Astrocyte (in vitro differentiated cells and primary cell): Measurements from ENCODE around the gene MDM2. TPM values are rescaled to one million over a fixed set of nuclear protein-coding genes. Genes with fewer than 3 reads are reported as not detected.

Source experiments
- DNase-seq: peaks from one replicate; pipeline ENCODE4 v3.0.0-alpha.2; 2010; ENCODE audit warnings: low read depth
- FAIRE-seq: peaks from 2 replicates; lab custom pipeline; 2011; peaks lifted over from hg19 to GRCh38; lab: Jason Lieb, UNC
- H2AFZ ChIP-seq: 2 replicates; pipeline ENCODE4 v1.6.0; 2012; ENCODE audit warnings: low read depth, low read length, inconsistent platforms
- H3K27ac ChIP-seq: 2 replicates; pipeline ENCODE4 v1.5.1; 2011; ENCODE audit warnings: low read depth, low read length, inconsistent platforms
- H3K27me3 ChIP-seq: 2 replicates; pipeline ENCODE4 v1.6.0; 2011; ENCODE audit warnings: low read length, inconsistent platforms; ENCODE audit not compliant: insufficient read depth
- H3K36me3 ChIP-seq: 2 replicates; pipeline ENCODE4 v1.5.1; 2011; ENCODE audit warnings: low read length, inconsistent platforms; ENCODE audit not compliant: insufficient read depth
- H3K4me1 ChIP-seq: 2 replicates; pipeline ENCODE4 v1.5.1; 2011; ENCODE audit warnings: low read length, inconsistent platforms; ENCODE audit not compliant: insufficient read depth
- H3K4me2 ChIP-seq: 2 replicates; pipeline ENCODE4 v1.6.0; 2012; ENCODE audit warnings: low read length, inconsistent platforms
- H3K4me3 ChIP-seq: 2 replicates; pipeline ENCODE4 v1.5.1; 2011; ENCODE audit warnings: low read depth, mild to moderate bottlenecking, low read length, inconsistent platforms; ENCODE audit not compliant: insufficient read depth
- H3K79me2 ChIP-seq: 2 replicates; pipeline ENCODE4 v1.6.0; 2012; ENCODE audit warnings: mild to moderate bottlenecking, low read length, inconsistent platforms; ENCODE audit not compliant: insufficient read depth
- H3K9ac ChIP-seq: 2 replicates; pipeline ENCODE4 v1.6.0; 2012; ENCODE audit warnings: mild to moderate bottlenecking, low read length, inconsistent platforms
- H3K9me3 ChIP-seq: 2 replicates; pipeline ENCODE4 v1.5.1; 2012; ENCODE audit warnings: low read depth, mild to moderate bottlenecking, low read length, inconsistent platforms; ENCODE audit not compliant: insufficient read depth
- H4K20me1 ChIP-seq: 2 replicates; pipeline ENCODE4 v1.6.0; 2012; ENCODE audit warnings: low read length, inconsistent platforms; ENCODE audit not compliant: insufficient read depth
- H3K27ac Mint-ChIP-seq: one replicate; pipeline ENCODE4 v1.8.0; 2021; ENCODE audit warnings: mild to moderate bottlenecking, mixed read lengths; ENCODE audit not compliant: unreplicated experiment
- H3K27me3 Mint-ChIP-seq: one replicate; pipeline ENCODE4 v1.8.0; 2021; ENCODE audit warnings: low read depth, mixed read lengths; ENCODE audit not compliant: unreplicated experiment
- H3K36me3 Mint-ChIP-seq: one replicate; pipeline ENCODE4 v1.8.0; 2021; ENCODE audit warnings: low read depth, mixed read lengths; ENCODE audit not compliant: unreplicated experiment
- H3K4me1 Mint-ChIP-seq: one replicate; pipeline ENCODE4 v1.8.0; 2021; ENCODE audit warnings: low read depth, mixed read lengths; ENCODE audit not compliant: unreplicated experiment
- H3K4me3 Mint-ChIP-seq: one replicate; pipeline ENCODE4 v1.8.0; 2021; ENCODE audit warnings: mild to moderate bottlenecking, moderate library complexity, mixed read lengths; ENCODE audit not compliant: unreplicated experiment
- H3K9me3 Mint-ChIP-seq: one replicate; pipeline ENCODE4 v1.8.0; 2021; ENCODE audit warnings: mild to moderate bottlenecking, mixed read lengths; ENCODE audit not compliant: unreplicated experiment
- CTCF ChIP-seq: IDR thresholded peaks from 2 replicates; pipeline ENCODE4 v1.5.1; 2011; ENCODE audit warnings: low read depth, mild to moderate bottlenecking, inconsistent platforms, low read length, moderate library complexity; ENCODE audit not compliant: insufficient read depth
- EZH2 ChIP-seq: IDR thresholded peaks from 2 replicates; pipeline ENCODE4 v1.6.1; 2012; ENCODE audit warnings: mild to moderate bottlenecking, low read length, inconsistent platforms; ENCODE audit not compliant: insufficient read depth
- total RNA-seq: library from RNA; stranded (reverse); gene quantifications from 2 replicates; pipeline ENCODE4 v1.2.1, GENCODE V29; 2021

Gene MDM2
- total RNA-seq, 1 donor from 2014 or later, result 828 TPM

- Histone ChIP-seq H2AFZ (no peak overlapping the region), H3K4me1 (no peaks in the 10 kb centered on the region), H3K9me3 (no peaks in the 10 kb centered on the region), H3K4me3 (no peak overlapping the region), H3K79me2 (peaks cover 46% of the 10 kb centered on the region), H3K9ac (no peak overlapping the region), H3K27me3 (no peaks in the 10 kb centered on the region), H3K36me3 (peaks cover 84% of the 10 kb centered on the region), H4K20me1 (peaks cover 87% of the 10 kb centered on the region), H3K27ac (no peak overlapping the region), H3K4me2 (no peak overlapping the region)
- TF ChIP-seq EZH2, result no peak
- TF ChIP-seq CTCF, result no peak
- Mint-ChIP-seq H3K4me3 (no peak overlapping the region), H3K36me3 (peaks cover 17% of the 10 kb centered on the region), H3K27ac (no peak overlapping the region), H3K27me3 (no peaks in the 10 kb centered on the region), H3K9me3 (no peaks in the 10 kb centered on the region), H3K4me1 (peaks cover 20% of the 10 kb centered on the region)
- FAIRE-seq, result no peak
- DNase-seq, result no peak
These were observed 29.2 kb downstream of the MDM2 start for GRCh38 chr12:68837215-68837614.

DNA sequence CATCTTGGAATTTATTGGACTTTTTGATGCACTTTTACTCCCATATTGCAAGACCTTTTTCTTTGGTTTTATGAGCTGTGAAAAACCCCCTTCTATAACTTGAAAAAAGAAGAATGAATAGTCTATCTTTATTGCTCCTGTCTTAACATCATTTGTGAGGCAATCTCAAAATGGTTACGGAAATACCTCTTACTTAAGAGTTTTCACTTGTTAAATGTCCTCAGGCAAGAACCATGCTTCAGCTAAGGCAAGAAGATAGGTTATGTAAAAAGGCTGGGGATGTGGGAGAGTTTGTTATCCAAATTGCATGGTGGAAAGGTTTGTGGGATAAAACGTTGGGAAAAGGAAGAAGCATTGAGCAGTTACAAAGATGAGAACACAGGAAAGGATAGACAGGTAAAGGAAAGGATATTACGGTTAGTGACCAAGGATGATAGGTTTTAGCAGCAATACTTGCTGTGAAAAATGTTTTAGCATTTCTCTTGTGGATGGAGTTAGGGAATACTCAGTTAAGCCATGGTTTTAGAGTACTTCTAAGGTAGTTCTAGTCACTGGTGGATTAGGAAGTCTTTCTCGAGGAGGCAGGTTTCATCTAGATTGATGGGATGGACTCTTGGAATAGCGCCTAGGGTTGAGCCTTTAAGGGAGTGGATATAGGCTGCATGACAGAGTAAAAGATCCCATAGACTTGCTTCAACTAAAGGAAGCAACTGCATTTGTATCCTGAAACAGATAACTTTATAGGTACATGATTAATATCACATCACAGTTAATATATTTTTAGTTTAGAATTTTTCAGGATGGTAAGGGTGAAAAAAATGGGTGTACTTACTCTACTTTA is 30.3 kb downstream of the MDM2 start:
- Histone ChIP-seq H3K36me3 (peaks cover 88% of the 10 kb centered on the region), H3K27me3 (no peaks in the 10 kb centered on the region), H3K9ac (no peak overlapping the region), H3K79me2 (peaks cover 46% of the 10 kb centered on the region), H3K27ac (no peak overlapping the region), H3K4me2 (no peak overlapping the region), H2AFZ (no peak overlapping the region), H3K9me3 (no peaks in the 10 kb centered on the region), H4K20me1 (peaks cover 92% of the 10 kb centered on the region), H3K4me1 (no peaks in the 10 kb centered on the region), H3K4me3 (no peak overlapping the region)
- peaks cover 22% of the 10 kb centered on the region for H3K4me1 Mint-ChIP-seq
- no peak for FAIRE-seq
- H3K27me3 Mint-ChIP-seq, result no peaks in the 10 kb centered on the region
- H3K4me3 Mint-ChIP-seq, result peak overlapping the region; percentile 30
- H3K36me3 Mint-ChIP-seq, result peaks cover 17% of the 10 kb centered on the region
- TF ChIP-seq CTCF (no peak), EZH2 (no peak)
- DNase-seq, result no peak
- H3K9me3 Mint-ChIP-seq, result no peaks in the 10 kb centered on the region
- peak overlapping the region; percentile 30 for H3K27ac Mint-ChIP-seq
